Right ventricle myocardium inferior (tissue), 1 donor: ENCODE measurements around the gene PC. TPM values are rescaled to one million over a fixed set of nuclear protein-coding genes. Genes with fewer than 3 reads are reported as not detected.

Experiments used
- ATAC-seq: fragments of 200-7000 bp; cut with Tn5 transposase; one replicate; pipeline ENCODE4 v1.9.1; 2020; ENCODE audit warnings: mild to moderate bottlenecking, moderate library complexity
- DNase-seq: peaks from one replicate; pipeline ENCODE4 v3.0.0; 2021; ENCODE audit errors: missing footprints
- intact Hi-C: fragments of 100-400 bp; cut with DNase I; formaldehyde crosslinking; loops from one replicate; pipeline ENCODE4 v1.11.0; 2022
- total RNA-seq: library from RNA; stranded (reverse); fragmentation: NEBNext Ultra II Directional; extraction: Animal tissue kit (Norgen Biotek cat#: 25700); gene quantifications from one replicate; pipeline ENCODE4 v1.2.1, GENCODE V29; 2021
- donor health status: DM: no; HTN: yes; CAD: no; lungs with severe emphysema.

PC gene
- total RNA-seq, 1 donor from 2014 or later, result 7.5 TPM

DNA sequence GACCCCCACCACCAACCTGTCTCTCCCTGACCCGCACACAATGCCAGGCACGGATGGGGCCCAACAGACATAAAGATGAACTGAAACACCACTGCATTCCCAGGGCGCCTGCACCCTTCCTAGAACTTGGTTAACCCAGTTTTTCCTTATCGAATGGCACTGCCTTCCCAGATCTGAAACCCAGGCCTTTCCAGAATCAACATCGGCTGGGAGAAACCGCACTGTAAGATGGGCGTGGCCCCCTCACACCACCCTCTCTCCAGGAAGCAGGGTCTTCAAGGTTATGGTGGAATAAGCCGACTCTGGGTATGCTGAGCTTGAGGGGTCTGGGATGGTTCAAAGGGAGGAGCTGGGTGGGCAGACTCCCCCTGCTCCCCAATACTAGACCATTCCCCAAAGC, 78.2 kb downstream of the PC start:
- intact Hi-C loops, result no loop called here
- ATAC-seq, result no peak

DNA sequence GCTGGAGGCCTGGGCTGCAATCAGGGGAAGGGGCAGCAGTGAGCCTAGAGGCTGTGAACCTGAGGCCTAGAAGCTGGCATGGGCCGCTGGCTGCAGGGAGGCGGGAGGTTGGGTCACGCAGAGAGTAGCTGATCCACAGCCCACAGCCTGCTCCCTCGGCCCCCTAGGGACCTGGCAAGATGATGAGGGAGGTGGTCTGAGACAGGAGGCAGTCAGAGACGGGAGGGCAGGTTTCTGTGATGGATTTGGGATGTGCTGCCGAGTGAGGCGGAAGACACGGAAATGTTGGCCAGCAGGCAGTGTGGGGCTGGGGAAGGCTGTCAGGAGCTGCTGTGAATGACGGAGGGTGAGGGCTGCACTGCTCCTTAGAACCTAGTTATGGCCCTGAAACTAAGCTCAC, 78.6 kb downstream of the PC start:
- no peak for ATAC-seq
- intact Hi-C loops, result no loop called here
- DNase-seq, result no peak

More for the DNA sequence above, 78.2 kb downstream of the PC start:
- DNase-seq, result no peak

DNA sequence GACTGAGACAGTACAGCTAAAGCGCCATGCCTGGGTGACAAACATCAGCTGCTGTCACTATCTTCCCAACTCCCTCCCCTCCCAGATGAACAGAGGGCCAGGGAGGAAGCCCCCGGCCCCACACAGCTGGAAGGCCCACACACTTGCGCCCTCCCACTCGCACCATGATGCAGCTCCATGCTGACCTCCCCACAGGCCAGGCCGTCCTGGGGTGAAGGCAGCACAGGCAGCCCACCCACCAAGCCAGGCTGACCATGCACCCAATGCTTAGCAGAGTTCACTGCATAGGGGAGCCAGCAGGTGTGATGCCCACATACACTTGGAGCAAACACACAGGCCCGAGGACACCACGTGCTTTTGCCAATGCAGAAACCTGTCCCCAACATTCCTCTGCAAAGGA, 79.2 kb downstream of the PC start:
- intact Hi-C loops, result no loop called here
- DNase-seq, result no peak
- no peak for ATAC-seq

DNA sequence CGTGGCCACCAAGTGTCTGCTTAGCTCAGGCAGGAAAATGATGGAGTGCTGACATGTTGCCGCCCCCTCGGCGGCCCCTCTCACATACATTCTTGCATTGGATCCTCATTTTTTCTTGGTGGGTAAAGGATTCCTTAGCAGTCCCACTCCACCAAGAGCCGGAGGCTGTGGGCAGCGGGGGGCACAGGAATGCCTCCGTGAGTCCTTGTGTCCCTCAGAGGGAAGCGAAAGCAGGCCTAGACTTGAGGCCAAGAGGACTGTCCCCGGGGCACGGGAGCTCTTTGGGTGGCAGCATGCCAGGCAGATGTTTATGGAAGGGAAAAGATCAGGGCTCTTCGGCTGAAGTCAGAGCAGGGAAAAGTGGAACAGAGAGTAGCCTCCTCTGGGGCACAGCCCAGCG, 79.7 kb downstream of the PC start:
- no peak for ATAC-seq

DNA sequence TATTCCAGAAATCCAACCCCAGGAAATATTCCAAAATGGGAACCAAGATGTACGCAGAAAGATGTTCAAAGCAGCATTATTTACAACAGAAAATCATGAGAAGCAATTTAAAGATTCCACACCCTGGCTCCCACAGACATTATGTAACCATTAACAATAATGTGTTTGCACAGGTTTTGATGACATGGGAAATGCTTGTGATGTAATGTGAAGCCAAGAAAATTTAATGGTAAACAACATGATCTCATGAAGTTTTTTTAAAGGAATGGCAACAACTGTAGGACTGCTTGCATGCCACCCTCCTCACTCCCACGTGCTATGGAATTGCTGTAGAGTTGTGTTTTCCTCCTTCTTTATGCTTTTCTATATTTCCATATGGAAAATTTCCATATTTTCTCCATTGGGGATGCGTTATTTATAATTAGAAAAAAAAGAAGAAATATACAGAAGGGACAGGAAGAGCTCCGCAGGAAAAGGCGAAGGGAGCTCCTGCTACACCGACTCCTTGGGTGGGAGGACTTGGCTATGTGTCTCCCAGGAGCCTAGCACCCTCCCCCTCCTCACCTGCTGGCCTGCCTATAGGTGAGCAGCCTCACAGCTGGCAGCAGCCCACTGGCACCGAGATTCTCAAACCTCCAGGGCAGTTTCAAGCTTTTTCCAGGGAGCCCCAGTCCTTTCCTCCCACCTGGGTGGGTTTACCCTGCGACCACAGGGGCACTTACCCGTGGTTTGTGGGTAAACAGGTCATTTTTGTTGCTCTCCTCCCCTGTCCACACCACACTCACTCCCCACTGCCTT, 80.4 kb downstream of the PC start:
- ATAC-seq, result no peak
- intact Hi-C loops, result no loop called here
- DNase-seq, result no peak

More for the DNA sequence above, 79.7 kb downstream of the PC start:
- DNase-seq, result no peak
- intact Hi-C loops, result no loop called here

DNA sequence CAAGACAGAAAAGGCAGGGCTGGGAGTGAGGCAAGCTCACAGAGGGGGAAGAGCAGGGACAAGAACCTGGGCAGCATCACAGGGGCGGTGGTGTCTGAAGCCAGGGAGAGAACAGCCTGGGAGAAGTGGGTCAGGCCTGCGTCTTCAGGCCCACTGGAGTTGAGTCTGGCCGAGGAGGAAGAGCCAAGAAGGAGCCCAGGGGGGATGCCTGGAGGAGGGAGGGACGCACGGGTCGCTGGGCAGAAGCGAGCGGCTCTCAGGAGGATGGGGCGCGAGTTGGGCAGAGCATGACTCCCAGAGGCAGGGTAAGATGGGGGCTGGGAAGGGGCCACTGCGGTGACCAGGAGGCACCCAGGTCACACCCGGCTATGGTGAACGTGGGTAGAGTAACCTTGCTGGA, 82.8 kb downstream of the PC start:
- intact Hi-C loops, result no loop called here
- DNase-seq, result no peak
- ATAC-seq, result no peak

DNA sequence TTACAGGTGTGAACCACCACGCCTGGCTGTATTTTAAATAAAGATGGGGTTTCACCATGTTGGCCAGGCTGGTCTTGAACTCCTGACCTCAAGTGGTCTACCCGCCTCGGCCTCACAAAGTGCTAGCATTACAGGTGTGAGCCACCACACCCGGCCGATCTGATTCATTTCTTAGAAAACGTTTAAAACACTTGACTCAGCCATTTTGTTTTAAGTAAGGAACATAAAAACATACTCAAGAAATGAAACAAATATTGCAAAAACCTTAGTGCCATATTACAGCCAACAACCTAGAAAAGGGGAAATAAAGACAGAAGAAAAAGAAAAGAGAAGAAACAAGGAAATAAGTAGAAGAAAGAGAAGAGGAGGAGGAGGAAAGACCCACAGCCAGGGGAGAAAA, 84.0 kb downstream of the PC start:
- intact Hi-C loops, result no loop called here
- no peak for ATAC-seq

DNA sequence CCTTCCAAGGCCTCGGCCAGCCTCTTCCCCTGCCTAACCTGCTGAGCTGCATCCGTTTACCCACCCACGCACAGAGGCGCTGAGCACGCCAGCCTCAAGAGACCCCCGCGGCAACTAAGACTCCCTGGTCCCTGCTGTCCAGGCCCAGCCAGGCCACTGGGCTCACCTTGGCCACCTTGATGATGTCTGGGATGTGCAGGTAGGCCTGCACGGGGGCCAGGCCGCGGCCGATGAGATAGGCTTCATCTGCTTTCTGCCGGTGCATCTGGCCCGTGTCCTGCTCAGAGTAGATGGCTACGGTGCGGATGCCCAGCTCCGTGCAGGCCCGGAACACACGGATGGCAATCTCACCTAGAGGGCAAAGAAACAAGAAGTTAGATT, 86.7 kb downstream of the PC start:
- intact Hi-C loops, result no loop called here
- DNase-seq (no peak), ATAC-seq (no peak)

More for the DNA sequence above, 84.0 kb downstream of the PC start:
- no peak for DNase-seq

DNA sequence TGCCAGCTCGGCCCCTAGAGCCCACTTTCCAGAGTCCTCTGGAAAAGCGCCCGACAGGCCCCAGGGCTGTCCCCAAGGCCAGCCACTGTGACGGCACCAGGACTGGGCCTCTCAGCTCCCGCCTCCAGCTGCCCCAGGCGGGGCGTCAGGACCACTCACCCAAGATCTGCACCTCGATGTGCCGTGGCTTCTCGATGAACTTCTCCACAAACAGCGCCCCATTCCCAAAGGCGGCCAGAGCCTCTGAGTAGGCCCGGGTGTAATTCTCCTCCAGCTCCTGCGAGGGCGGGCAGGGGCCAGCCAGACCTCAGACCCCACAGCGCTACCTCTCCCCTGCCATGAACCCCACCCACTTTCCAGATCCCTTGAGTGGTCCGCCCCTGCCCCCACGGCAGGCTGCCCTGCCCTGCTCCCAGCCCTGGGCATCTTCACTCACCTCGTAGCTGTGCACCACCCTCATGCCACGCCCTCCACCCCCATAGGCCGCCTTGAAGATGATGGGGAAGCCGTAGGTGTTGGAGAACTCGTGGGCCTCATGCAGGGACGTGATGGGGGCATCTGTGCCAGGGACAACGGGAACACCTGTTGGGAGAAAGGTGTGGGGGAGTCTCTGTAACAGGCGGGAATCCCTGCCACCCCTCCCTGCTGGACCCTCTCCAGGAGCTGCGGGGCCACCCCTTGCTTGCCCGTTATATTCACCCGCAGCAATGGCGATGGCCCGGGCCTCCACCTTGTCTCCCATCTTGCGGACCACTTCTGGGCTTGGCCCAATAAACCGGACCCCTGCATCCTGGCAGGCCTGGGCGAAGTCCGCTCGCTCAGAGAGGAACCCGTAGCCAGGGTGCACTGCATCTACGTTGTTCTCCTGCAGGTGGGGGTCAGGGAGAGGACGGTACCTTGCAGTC, 87.3 kb downstream of the PC start:
- ATAC-seq, result no peak
- DNase-seq, result no peak
- intact Hi-C loops, result no loop called here

DNA sequence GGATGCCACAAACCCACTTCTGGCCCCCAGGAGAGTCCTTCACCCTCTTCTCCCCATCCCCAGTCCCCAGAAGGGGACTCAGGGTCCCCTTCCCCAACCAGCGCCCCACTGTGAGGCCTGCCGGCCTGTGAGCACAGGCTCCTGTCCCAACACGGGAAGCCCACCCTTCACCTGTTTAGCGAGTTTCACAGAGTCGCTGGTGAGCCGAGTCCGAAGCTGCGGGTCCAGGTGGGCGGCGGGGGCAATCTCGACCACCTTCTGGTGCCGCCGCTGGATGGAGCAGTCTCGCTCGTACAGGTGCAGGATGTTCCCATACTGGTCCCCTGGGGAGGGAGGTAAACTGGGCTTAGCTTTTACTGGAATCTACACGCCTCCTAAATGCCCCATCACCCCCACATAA, 88.1 kb downstream of the PC start:
- ATAC-seq (no peak), DNase-seq (no peak)
- intact Hi-C loops, result no loop called here

DNA sequence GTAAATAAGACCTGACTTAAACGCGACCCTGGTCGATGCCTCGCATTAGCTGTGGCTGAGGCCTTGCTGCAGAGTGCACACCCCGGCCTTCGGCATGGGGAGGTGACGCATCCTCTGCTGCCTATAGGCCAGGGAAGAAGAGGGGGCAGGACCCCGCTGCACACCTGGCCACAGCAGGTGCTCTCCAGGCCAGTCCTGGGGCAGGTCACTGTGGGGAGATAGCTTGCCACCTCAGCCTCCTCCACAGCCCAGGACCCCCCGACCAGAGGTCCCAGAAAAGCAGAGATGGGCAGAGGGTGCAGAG, 88.7 kb downstream of the PC start:
- ATAC-seq (no peak), DNase-seq (no peak)
- intact Hi-C loops, result no loop called here

DNA sequence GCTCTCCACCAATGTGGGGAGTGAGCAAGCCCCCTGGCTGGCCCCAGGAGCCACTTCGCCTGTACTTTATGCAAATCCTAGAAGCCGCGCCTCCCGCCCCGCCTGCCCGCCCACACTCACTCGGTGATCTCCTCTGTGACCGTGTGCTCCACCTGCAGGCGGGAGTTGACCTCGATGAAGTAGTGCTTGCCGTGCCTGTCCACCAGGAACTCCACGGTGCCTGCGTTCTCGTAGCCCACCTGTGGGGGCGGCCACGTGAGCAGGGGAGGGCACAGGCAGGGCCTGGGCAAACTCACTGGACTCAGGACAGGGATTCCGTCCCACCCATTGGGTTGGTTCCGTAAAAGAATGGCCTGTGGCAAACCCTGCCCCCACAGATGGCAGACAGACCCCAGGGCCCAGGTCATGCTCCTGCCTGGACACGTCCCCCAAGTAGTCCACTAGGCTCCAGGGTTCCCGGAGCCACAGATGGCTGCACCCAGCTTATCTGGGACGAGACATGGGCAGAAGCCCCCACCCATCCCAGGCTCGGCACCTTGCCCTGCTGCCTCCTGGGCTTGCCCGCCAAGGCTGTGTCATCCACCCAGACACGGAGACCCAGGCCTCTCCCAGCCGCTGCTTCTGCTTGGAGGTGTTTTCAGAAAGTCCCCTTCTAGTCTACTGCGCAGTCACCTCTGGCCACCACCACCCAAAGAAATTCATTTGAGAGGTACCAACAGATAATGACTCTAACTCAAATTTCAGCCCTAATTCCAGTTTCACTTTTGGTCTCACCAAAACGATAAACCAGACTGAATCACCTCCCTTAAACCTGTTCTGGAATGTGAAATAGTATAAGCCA, 89.2 kb downstream of the PC start:
- no peak for DNase-seq
- intact Hi-C loops, result no loop called here
- ATAC-seq, result peak; percentile 33

DNA sequence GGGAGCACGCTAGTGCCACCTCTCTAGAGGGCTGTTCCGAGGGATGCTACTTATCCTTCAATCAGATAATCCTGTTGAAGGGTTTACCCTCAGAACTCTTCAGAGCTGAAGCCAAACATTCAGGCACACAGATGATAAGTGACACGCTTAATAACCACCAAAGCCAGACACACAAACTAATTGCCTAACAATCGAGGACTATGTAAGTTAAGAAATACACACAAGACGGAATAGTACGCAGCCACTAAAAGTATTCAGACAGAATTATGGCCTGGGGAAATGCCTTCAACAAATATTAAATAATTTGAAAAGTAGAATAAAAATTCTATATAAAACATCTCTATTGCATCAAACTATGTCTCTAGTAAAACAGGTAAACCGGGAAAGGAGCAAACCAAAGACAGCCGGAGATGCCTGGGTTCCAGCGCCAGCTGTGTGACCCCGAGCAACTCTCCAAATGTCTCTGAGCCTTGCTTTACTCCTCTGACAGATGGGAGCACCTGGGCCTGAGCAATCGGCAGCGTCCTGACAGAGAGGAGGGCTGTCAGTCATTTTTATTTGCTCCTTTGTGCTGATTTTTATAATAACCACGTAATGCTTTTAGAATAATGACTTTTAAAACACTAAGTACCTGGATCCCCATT, 90.0 kb downstream of the PC start:
- DNase-seq (no peak), ATAC-seq (no peak)
- intact Hi-C loops, result no loop called here

DNA sequence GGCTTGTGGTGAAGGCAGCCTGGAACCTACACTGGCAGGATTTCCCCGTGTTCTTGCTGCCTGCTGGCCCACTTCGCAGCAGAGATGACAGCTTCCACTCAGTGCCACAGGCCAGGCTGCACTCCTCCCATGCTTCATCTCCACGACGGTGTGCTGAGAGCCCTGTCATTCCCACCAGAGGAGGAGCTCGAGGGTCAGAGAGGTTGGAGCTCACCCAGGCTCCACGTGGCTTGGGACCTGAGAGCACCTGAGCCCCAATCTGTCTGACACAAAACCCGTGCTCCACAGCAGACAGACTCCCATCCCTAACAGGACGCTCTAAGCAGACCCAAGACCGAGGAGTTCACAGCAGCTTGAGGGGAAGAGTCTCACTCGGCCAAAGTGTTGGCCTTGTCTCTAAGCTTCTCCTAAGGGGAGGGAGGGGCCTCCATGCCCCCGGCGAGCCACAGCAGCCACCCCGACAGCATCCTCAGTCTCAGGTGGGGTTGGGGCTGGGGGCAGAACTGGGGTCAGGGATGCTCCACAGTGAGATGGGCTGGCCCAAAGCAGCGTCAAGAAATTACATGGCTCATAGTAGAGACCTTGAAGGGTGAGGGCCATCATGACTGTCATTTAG, 90.7 kb downstream of the PC start:
- no peak for ATAC-seq
- no peak for DNase-seq
- intact Hi-C loops, result no loop called here

DNA sequence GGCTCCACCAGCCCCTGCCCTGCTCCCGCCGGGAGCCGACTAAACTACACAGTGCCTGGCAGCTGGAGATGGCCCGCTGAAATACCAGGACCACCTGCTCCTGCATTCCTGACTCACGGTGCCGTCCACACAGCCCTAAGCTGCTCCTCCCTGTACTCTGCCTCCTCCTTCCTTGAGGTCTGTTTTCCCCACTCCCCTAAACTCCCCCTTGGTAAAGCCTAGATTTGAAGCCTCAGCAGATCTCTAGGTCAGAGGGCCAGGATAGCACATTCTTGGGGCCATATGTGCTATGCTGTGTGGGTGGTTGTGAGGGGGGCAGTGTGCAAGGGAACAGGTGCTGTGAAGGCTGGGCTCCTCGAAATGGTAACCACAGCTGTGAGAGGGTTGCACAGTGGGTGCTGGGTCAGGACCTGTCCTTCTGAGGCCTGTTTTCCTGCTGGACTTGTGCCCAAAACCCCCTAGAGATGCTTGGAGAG, 91.6 kb downstream of the PC start:
- intact Hi-C loops, result no loop called here
- ATAC-seq (no peak), DNase-seq (no peak)

DNA sequence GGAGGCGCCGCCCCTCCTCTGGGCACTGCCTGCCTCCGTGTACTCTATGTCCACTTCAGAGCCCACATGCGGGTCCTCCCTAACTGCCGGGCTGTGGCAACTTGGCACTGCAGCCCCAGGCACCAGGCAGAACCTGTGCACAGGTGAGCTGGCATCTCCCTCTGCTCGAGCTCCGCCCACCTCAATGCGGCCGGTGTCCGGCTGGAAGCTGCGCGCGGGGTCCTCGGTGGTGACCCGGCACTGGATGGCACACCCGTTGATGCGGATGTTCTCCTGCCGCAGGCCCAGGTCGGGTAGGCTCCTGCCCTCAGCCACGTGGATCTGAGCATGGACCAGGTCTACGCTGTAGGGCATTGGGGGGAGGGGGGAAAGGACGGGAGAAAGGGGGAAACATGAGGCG, 92.2 kb downstream of the PC start:
- intact Hi-C loops, result no loop called here

DNA sequence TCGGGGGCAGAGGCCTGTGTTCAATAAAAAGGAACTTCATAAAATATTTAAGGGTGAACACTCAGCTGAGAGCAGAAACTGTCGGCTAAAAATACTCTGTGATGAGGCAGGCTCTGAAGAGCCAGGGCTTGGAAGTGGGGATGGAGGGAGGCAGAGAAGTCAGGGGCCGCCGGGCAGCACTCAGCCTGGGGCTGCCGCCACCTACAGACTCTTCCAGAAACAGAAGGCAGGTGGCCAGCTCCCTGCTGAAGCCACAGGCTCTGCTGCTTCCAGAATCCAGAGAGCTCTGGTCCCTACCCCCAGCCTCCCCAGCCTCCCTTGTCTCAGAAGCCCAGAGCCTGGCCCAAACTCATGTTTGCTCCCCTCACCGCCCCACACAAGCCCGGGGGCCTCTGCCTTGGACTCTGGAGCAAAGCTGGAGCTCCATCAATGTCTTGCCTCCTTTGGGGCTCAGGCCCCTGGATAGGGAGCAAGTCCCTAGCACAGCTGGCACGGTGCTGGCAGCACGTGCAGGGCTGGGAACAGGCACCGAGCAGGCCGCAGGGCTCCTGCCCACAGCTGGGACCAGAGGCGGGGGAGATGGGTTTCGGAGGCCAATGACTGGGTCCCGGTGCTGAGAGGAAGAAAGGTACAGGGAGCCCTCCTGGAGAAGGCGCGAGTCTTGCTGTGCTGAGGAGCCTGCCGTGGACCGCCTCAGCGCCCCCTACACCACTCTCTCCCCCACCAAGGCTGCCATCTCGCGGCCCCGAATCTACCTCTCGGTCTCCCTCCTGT, 93.1 kb downstream of the PC start:
- ATAC-seq, result no peak
- no peak for DNase-seq
- intact Hi-C loops, result no loop called here

More for the DNA sequence above, 92.2 kb downstream of the PC start:
- DNase-seq (no peak), ATAC-seq (no peak)
